Left lung (tissue), 10 donors: Measurements from ENCODE around the gene AGTRAP. TPM values are rescaled to one million over a fixed set of nuclear protein-coding genes. Genes with fewer than 3 reads are reported as not detected.

Experiments used
- ATAC-seq: fragments of 200-7000 bp; cut with Tn5 transposase; one replicate; pipeline ENCODE4 v1.9.1; 2020; ENCODE audit warnings: moderate library complexity
- DNase-seq, 4 donors: peaks; one replicate each; pipeline ENCODE4 v3.0.0-alpha.2; 2013 to 2020
- H3K27ac ChIP-seq, 2 donors: fragments of 200-600 bp; sonication (generic) in 1 of 2; one replicate each; pipeline versions ENCODE4 v1.5.0 to v1.8.0; 2020 to 2021
- H3K27me3 ChIP-seq, 2 donors: fragments of 200-600 bp; sonication (generic) in 1 of 2; one replicate each; pipeline versions ENCODE4 v1.5.0 to v1.8.0; 2020 to 2021
- H3K36me3 ChIP-seq, 2 donors: fragments of 200-600 bp; sonication (generic) in 1 of 2; one replicate each; pipeline versions ENCODE4 v1.5.0 to v1.8.0; 2020 to 2021
- H3K4me1 ChIP-seq, 2 donors: fragments of 200-600 bp; one replicate each; pipeline ENCODE4 v1.8.0; 2021
- H3K4me3 ChIP-seq, 2 donors: fragments of 200-600 bp; sonication (generic) in 1 of 2; one replicate each; pipeline versions ENCODE4 v1.5.0 to v1.8.0; 2020 to 2021; ENCODE audit warnings: mild to moderate bottlenecking in 1 of 2
- H3K9me3 ChIP-seq, 2 donors: fragments of 200-600 bp; sonication (generic) in 1 of 2; one replicate each; pipeline versions ENCODE4 v1.5.0 to v1.8.0; 2020 to 2021
- CTCF ChIP-seq, 2 donors: fragments of 200-600 bp; sonication (generic) in 1 of 2; IDR thresholded peaks; one replicate each; pipeline versions ENCODE4 v1.5.0 to v1.8.0; 2021; ENCODE audit warnings: antibody characterized with exemption in 2 of 2
- intact Hi-C, 2 donors: fragments of 100-400 bp; cut with DNase I; formaldehyde crosslinking; loops; one replicate each; pipeline versions ENCODE4 v1.11.2 to v1.14.2; 2022
- polyA plus RNA-seq, 6 donors: library from polyadenylated mRNA; unstranded; fragments of 120-200 nt; gene quantifications; one replicate each; pipeline ENCODE4 v1.2.1, GENCODE V29; 2013; ENCODE audit not compliant: insufficient read length in 6 of 6
- total RNA-seq, 2 donors: library from RNA; stranded (reverse); fragmentation: NEBNext Ultra II Directional; extraction: Animal tissue kit (Norgen Biotek cat#: 25700); gene quantifications; one replicate each; pipeline ENCODE4 v1.2.1, GENCODE V29; 2021
- donor health status: DM: no; HTN: yes; CAD: no.
- donor health status: DM: no; HTN: no; CAD: no.

Gene AGTRAP
- total and polyA plus RNA-seq, 8 donors: 24.7 to 95.8 (median 28.3) TPM

DNA sequence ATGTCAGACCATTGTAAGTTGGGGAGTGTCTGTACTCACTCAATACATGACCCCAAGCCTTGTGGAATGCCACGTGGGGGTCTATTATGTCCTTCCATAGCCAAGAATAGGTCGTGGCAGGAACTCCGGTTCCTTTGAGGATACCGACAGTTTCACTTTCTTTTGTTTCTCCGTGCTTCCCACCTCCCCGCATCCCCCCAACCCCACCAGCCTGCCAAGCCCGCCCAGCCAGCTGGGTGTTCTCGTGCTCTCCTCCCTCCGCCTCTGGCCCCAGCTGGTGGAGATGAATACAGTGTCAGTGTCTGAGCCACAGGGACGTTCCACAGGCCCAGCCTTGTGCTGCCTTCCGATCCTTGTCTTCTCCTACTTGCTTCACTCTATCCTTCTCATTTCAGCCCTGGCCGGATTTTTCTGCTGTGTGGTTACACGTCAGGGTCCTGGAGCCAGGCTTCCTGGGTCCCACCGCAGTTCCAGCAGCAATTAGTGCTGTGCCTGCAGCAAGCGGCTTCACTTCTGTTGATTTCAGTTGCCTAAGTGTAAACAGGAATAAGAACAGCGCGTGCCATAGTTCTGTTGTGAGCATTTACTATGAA lies 4.1 kb upstream of the AGTRAP start:
- intact Hi-C loops: no loop called here
- peak overlapping the region in 1 of 2 donors; percentile 10 for H3K4me3 ChIP-seq
- no peaks in the 10 kb centered on the region for H3K9me3 ChIP-seq
- no peaks in the 10 kb centered on the region for H3K27me3 ChIP-seq
- DNase-seq (peak in 3 of 4 donors; percentile 64 to 93 (median 84)), ATAC-seq (peak; percentile 22)
- peaks cover 20 to 78% of the 10 kb centered on the region in 2 donors for H3K4me1 ChIP-seq
- H3K27ac ChIP-seq: peak overlapping the region; percentile 84 to 94
- H3K36me3 ChIP-seq: no peaks in the 10 kb centered on the region
- no peak for TF ChIP-seq CTCF (IDR thresholded peaks at IDR 0.05)

DNA sequence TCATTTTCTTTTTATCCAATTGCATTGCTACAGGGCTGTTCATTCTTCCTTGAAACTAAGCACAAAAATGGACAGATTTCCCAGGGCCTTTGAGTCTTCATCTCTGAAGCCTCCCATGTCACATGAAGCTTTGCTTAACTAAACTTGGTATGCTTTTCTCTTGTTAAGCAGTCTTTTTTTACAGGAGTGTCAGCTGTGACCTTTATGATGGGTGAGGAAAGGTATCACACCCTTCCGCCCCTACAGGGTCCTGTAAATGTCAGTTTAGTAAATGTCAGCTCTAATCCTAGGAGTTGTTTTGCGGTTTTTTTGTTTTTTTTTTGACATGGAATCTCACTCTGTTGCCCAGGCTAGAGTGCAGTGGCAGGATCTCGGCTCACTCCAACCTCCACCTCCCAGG lies 2.6 kb upstream of the AGTRAP start:
- DNase-seq: no peak
- intact Hi-C loops: no loop called here
- H3K36me3 ChIP-seq: no peaks in the 10 kb centered on the region
- peak overlapping the region in 1 of 2 donors; percentile 94 for H3K27ac ChIP-seq
- ATAC-seq: no peak
- H3K4me3 ChIP-seq: no peak overlapping the region
- no peaks in the 10 kb centered on the region for H3K27me3 ChIP-seq
- H3K4me1 ChIP-seq: peaks cover 29 to 81% of the 10 kb centered on the region in 2 donors
- TF ChIP-seq CTCF (IDR thresholded peaks at IDR 0.05): no peak
- H3K9me3 ChIP-seq: no peaks in the 10 kb centered on the region

DNA sequence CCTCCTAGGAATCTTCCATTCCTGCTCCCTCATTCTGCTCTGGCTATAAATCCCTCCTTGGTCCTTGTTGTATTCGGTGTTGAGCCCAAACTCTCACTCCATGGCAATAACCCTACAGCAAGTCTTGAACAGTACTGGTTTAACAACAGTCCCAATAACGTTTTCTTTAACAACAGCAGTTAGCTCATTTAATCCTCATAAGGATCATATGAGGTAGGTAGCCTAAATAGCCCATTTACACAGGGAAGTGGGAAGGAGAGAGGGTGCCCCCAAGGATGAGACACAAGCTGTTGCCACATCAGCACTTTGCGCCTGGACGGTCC lies 444 bp upstream of the AGTRAP start:
- ATAC-seq (no peak), DNase-seq (no peak)
- peak overlapping the region; percentile 75 to 89 for H3K4me3 ChIP-seq
- peak overlapping the region; percentile 88 to 98 for H3K27ac ChIP-seq
- H3K27me3 ChIP-seq: no peaks in the 10 kb centered on the region
- no peaks in the 10 kb centered on the region for H3K36me3 ChIP-seq
- H3K9me3 ChIP-seq: no peaks in the 10 kb centered on the region
- peaks cover 19 to 81% of the 10 kb centered on the region in 2 donors for H3K4me1 ChIP-seq
- TF ChIP-seq CTCF (IDR thresholded peaks at IDR 0.05): no peak
- intact Hi-C loops: no loop called here

DNA sequence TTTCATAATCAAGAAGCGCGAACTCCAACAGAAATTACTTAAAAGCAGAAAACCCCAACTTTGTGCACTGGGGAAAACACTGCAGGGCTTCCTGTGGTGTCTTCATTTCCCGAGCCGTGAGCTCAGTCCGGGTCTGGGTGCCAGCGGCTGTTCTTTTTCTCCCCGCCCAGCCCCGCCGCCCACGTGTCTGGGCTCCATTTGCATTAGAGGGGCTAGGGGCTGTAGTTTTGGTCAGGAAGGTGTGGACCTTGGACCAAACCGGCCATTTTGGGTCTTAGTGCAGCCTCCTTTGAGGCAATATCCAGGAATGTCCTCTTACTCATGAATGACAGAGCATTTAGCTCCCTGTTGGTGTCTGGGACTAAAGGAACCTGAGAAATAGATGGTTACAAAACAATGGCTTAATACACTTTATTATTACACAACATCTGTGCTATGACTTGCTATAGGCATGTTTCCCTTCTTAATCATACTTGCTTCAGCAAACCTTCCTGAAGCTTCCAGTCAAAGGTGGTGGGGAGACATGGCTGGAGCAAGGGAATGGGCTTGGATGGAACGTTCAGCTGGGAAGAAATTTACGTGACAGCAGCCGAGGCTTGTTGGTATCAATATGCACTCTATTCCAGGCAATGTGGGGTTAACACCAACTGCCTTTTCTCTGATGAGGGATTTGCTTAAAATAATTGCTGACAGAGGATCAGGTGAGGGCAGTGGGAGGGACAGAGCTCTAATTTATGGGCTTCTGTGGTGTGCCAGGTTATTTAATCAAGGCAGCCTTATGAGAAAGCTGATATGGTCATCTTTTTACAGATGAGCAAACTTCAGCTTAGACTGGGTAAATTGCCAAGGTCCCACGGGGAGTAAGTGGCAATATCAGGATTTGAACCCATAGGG lies 1.1 kb downstream of the AGTRAP start:
- H3K4me1 ChIP-seq: peaks cover 11 to 81% of the 10 kb centered on the region in 2 donors
- intact Hi-C loops: no loop called here
- DNase-seq: peak in 3 of 4 donors; percentile 64 to 90 (median 70)
- TF ChIP-seq CTCF (IDR thresholded peaks at IDR 0.05): no peak
- H3K27ac ChIP-seq: peak overlapping the region; percentile 88 to 98
- peak overlapping the region; percentile 75 to 89 for H3K4me3 ChIP-seq
- ATAC-seq: peak; percentile 66
- H3K9me3 ChIP-seq: no peaks in the 10 kb centered on the region
- H3K36me3 ChIP-seq: no peaks in the 10 kb centered on the region
- no peaks in the 10 kb centered on the region for H3K27me3 ChIP-seq

- no peak for TF ChIP-seq CTCF (IDR thresholded peaks at IDR 0.05)
- Histone ChIP-seq H3K9me3 (no peaks in the 10 kb centered on the region), H3K27me3 (no peaks in the 10 kb centered on the region), H3K4me3 (peak overlapping the region in 1 of 2 donors; percentile 75), H3K4me1 (peaks cover 11 to 76% of the 10 kb centered on the region in 2 donors), H3K27ac (peak overlapping the region in 1 of 2 donors; percentile 98), H3K36me3 (no peaks in the 10 kb centered on the region)
- ATAC-seq (no peak), DNase-seq (no peak)
- intact Hi-C loops: no loop called here
These were observed 2.2 kb downstream of the AGTRAP start for GRCh38 chr1:11738096-11738495.
